Cardiac muscle cell (in vitro differentiated cells and primary cell): ENCODE measurements around the gene MAGEF1. TPM values are rescaled to one million over a fixed set of nuclear protein-coding genes. Genes with fewer than 3 reads are reported as not detected.

ENCODE experiments used
- DNase-seq, 2 donors: peaks; one replicate each; pipeline versions ENCODE4 v3.0.0 to v3.0.0-alpha.2; 2010 to 2017; ENCODE audit warnings: low read depth in 1 of 2, low spot score in 1 of 2
- H3K27ac ChIP-seq: fragments of 200-600 bp; sonication (generic); 2 replicates; pipeline ENCODE4 v1.5.1; 2016
- H3K27me3 ChIP-seq: fragments of 200-600 bp; sonication (generic); 2 replicates; pipeline ENCODE4 v1.6.0; 2016; ENCODE audit warnings: control low read depth
- H3K36me3 ChIP-seq: fragments of 200-600 bp; sonication (generic); 2 replicates; pipeline ENCODE4 v1.5.1; 2016; ENCODE audit warnings: control low read depth
- H3K4me1 ChIP-seq: fragments of 200-600 bp; sonication (generic); 2 replicates; pipeline ENCODE4 v1.8.1; 2017; ENCODE audit warnings: low read depth, mild to moderate bottlenecking, mixed run types
- H3K4me3 ChIP-seq: fragments of 200-600 bp; sonication (generic); 2 replicates; pipeline ENCODE4 v1.5.1; 2016; ENCODE audit warnings: mild to moderate bottlenecking
- H3K9me3 ChIP-seq: fragments of 200-600 bp; sonication (generic); 2 replicates; pipeline ENCODE4 v1.5.1; 2017; ENCODE audit warnings: low read depth, mild to moderate bottlenecking, control low read depth
- CTCF ChIP-seq: IDR thresholded peaks from 2 replicates; pipeline ENCODE4 v1.5.1; 2012; ENCODE audit warnings: low read depth, mild to moderate bottlenecking, low read length
- polyA plus RNA-seq: library from polyadenylated mRNA; unstranded; fragments of >200 nt; fragmentation: Nextera tagmentation; extraction: Ambion mirVana; gene quantifications from 2 replicates; pipeline ENCODE4 v1.2.1, GENCODE V29; 2016
- total RNA-seq: library from RNA; depleted of rRNA; stranded (reverse); fragments of >200 nt; gene quantifications from 2 replicates; pipeline ENCODE4 v1.2.3, GENCODE V29; 2016

Gene MAGEF1
- total and polyA plus RNA-seq, 2 experiments from 2014 or later: 236 to 255 TPM

- H3K4me3 ChIP-seq: no peak overlapping the region
- DNase-seq: no peak
- peaks cover 27% of the 10 kb centered on the region for H3K4me1 ChIP-seq
- no peak for TF ChIP-seq CTCF
- peak overlapping the region; percentile 6 for H3K27ac ChIP-seq
- no peaks in the 10 kb centered on the region for H3K36me3 ChIP-seq
- H3K27me3 ChIP-seq: no peaks in the 10 kb centered on the region
- no peaks in the 10 kb centered on the region for H3K9me3 ChIP-seq
Measured at GRCh38 chr3:184743248-184743647, 31.4 kb upstream of the MAGEF1 start.

- Histone ChIP-seq H3K36me3 (no peaks in the 10 kb centered on the region), H3K4me1 (peaks cover 29% of the 10 kb centered on the region), H3K4me3 (no peak overlapping the region), H3K9me3 (no peaks in the 10 kb centered on the region), H3K27ac (peak overlapping the region; percentile 6), H3K27me3 (no peaks in the 10 kb centered on the region)
- peak in 1 of 2 donors; percentile 26 for DNase-seq
- TF ChIP-seq CTCF: no peak
Measured at GRCh38 chr3:184742676-184743135, 30.8 kb upstream of the MAGEF1 start.

DNA sequence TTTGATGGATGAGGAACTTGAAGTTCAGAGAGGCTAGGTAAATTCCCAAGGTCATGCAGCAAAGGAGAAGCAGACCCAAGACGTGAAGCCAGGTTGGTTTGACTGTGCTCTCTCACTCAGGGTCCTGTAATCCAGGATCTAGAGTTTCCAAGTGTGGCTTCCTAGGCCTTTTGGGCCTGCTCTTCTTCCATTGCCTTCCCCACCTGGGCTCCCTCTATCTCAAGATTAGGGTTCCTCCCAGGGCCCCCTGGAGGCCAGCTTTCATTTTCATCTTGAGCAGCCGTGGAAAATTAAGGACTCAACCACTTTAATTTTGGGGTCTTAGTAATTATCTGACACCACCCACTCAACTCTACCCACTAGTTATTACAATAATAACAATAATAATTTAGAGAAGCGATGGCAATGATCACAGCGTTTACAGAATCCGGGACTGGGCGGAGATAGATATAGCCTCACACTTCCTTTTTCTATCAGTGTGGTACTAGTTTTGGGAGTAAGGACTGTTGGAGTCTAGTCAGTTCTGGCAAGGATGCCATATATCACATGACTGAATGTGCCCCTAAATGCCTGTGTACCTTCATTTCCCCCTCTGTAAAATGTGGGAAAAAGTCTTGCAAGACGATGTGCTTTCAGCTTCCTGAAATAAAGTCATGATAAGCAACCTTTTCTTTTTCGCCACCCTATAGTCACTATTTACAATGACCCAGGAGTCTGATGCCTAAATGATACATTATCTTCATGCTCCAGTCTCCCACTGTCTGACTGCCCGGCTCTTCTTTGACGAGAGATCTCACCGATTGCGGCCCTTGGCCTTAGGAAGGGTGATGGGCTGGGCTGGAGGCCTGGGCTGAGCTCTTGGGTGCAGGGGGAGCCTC is 30.2 kb upstream of the MAGEF1 start:
- DNase-seq: no peak

DNA sequence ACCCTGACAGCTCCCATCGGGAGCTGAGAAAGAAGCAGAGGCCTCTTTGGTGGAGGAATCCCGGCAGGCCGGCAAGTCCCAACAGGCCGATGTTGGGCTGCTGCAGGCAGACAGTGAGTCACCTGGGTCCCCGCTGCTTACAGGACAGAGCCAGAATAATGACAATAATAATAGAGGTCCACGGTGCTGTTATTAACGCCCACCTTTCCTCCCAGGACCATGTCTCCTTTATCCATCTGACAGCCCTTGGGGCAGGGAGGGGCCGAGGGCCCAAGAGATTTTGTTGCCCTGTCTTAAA is 29.3 kb upstream of the MAGEF1 start:
- Histone ChIP-seq H3K36me3 (no peaks in the 10 kb centered on the region), H3K4me3 (no peak overlapping the region), H3K4me1 (peaks cover 27% of the 10 kb centered on the region), H3K27ac (peak overlapping the region; percentile 10), H3K9me3 (no peaks in the 10 kb centered on the region), H3K27me3 (no peaks in the 10 kb centered on the region)
- no peak for TF ChIP-seq CTCF
- DNase-seq: no peak

More for the DNA sequence above, 30.2 kb upstream of the MAGEF1 start:
- H3K4me1 ChIP-seq: peaks cover 29% of the 10 kb centered on the region
- no peaks in the 10 kb centered on the region for H3K36me3 ChIP-seq
- H3K9me3 ChIP-seq: no peaks in the 10 kb centered on the region
- no peak overlapping the region for H3K4me3 ChIP-seq
- TF ChIP-seq CTCF: no peak
- H3K27ac ChIP-seq: peak overlapping the region; percentile 10
- no peaks in the 10 kb centered on the region for H3K27me3 ChIP-seq

GRCh38 chr3:184740509-184741258 is 28.8 kb upstream of the MAGEF1 start:
- H3K36me3 ChIP-seq: no peaks in the 10 kb centered on the region
- H3K4me3 ChIP-seq: no peak overlapping the region
- no peaks in the 10 kb centered on the region for H3K9me3 ChIP-seq
- no peak for TF ChIP-seq CTCF
- peaks cover 22% of the 10 kb centered on the region for H3K4me1 ChIP-seq
- H3K27ac ChIP-seq: peak overlapping the region; percentile 10
- H3K27me3 ChIP-seq: no peaks in the 10 kb centered on the region
- DNase-seq: peak in 1 of 2 donors; percentile 52
